Measurements from ENCODE around the gene XG.

The XG gene

DNA sequence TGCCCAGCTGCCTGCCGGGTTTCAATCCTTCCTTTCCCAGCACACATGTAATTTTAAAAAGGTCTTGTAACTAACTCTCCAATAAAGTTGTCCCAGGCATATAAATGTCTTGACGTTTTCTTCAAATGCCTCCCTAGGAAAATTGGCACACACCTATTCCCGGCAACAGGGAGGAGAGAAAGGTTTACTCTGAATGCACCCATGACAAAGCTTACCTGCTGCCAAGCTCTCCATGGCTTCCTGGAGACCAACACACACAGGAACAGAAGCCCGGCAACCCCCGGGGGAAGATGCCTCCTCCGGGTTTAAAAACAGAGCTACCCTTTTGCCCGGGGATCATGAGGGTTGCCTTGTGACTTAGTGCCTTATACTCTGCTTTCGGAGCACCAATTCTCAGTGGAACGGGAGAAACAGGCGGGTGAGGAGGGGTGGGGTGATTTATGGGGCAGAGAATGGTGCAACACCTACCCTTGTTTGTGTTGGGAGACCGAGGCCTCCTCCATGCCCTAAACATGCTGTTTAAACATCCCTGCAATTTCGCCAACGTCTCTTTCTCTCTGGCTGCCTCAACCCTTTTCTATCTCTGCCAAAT is 72.1 kb downstream of the XG start:
- no peak for DNase-seq

- no peak for DNase-seq
Observed at GRCh38 chrX:2824886-2825285, 73.0 kb downstream of the XG start.

GRCh38 chrX:2828344-2828958 is 76.6 kb downstream of the XG start, which contains the start of gene GYG2:
Gene GYG2 (plus strand): TSS chrX:2828930. CDS start chrX:2830189, 1,259 bp downstream.
- peak; percentile 31 for DNase-seq

DNA sequence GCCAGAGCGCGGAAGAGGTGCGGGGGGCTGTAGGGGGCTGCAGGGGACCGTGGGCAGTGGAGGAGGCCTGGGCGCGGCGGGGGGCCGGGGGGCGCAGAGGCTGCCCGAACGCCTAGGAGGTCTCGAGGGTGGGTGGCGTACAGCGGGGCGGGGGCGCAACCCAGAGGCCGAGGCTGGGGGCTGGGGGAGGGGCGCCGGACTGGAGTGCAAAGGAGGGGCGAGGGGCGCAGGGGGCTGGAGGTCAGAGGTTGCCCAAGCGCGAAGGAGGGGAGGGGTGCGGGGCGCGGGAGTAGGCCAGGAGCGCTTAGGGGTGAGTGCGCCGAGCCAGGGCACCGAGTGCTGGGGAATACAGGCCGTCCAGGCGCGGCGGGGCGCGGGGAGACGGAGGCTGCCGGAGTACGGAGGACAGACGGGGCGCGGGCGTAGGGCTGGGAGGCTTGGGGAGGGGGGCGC is 77.1 kb downstream of the XG start:
- DNase-seq = no peak

DNA sequence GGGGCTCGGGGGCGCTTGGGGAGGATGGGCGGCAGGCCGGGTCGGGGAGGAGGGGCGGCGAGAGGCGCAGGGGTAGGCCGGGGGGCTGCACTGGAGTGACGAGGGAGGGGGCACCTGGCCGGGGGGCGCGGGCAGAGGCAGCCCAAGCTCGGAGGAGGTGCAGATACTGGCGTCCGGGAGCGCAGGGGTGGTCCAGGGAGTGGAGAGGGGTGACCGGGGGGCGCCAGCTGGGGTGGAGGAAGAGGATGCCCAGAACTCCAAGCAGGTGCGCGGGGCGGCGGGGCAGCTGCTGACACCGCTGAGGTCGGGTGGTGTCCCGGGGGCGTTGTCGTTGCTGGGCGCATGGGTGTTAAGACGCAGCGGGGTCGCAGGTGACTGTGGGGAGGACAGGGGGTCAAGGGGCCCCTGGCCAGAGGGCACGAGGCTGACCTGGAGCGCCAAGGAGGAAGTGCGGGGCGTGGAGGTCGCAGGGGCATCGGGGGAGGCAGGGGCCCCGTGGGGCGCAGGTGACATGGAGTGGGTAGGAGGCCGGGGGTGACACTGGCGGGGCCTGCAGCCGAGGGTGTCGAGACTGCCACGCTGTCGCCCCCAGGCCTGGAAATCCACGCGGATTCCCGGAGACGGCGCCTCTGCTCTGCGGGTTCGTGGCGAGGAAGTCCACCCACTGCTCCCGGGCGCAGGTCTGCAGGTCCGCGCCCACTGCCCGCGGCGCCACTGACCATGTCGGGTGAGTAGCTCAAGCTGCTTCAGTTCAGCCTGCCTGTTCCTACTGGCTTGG is 77.8 kb downstream of the XG start:
- DNase-seq = no peak

GRCh38 chrX:2831471-2832228 is 79.8 kb downstream of the XG start:
- no peak for DNase-seq

DNA sequence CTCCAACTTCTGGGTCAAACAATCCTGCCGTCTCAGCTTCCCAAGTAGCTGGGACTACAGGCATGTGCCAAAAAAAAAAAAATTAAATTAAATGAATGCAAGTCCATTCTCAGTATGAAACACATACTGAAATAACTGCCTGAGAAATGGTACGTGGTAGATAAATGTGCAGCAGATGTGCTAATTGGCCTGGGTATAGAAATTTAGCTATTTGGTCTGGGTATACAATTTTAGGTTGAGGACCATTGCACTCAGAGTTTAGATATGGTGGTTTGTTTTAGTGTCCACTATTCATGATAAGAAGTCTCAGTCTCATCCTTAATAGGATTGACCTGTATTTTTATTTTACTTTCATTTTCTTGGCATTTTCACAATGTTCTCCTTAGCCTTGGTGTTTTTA is 86.1 kb downstream of the XG start:
- no peak for DNase-seq

GRCh38 chrX:2840961-2841360 is 89.1 kb downstream of the XG start:
- no peak for DNase-seq

GRCh38 chrX:2841537-2841936 is 89.7 kb downstream of the XG start:
- DNase-seq = no peak

DNA sequence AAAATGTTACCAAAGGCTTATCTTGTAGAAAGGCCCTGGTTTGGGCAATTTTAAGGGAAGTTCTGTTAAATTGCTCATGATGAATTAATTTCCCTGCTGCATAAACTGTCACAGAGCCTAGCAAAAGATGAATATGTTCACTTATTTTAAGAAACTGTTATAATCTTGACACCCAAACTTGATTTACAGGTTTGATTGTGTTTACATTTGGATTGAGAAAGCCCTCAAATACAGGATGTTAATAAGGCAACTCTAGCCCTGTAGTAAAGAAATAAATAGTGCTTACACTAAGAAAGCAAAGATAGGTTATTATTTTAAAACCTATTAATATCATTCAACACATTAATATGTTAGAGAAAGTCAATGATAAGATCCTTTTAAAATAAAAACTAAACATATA is 95.2 kb downstream of the XG start:
- DNase-seq = no peak

DNA sequence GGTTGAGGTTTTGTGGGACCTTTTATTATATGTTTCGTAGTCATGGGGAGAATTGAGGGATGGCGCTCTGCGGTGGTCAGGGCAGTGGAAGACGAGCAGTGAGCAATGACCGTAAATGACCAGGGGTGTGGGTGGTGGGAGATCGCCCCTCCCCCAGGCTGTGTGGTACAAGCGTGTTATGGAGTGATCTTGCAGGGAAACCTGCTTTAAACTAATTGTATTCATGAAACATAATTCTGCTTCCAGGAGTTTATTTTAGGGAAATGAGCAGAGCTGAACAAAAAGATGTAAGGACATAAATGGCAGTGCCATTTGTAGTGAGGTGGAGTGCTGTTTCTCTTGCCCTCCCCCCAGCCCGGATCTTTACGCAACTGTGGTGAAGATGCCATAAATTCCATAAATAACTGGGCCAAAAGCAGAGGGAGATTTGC is 97.0 kb downstream of the XG start:
- no peak for DNase-seq

- no peak for DNase-seq
Observed at GRCh38 chrX:2854918-2855317, 103.1 kb downstream of the XG start.

- no peak for DNase-seq
Observed at GRCh38 chrX:2855761-2856160, 103.9 kb downstream of the XG start.

- DNase-seq = no peak
Observed at GRCh38 chrX:2857566-2857965, 105.7 kb downstream of the XG start.

DNA sequence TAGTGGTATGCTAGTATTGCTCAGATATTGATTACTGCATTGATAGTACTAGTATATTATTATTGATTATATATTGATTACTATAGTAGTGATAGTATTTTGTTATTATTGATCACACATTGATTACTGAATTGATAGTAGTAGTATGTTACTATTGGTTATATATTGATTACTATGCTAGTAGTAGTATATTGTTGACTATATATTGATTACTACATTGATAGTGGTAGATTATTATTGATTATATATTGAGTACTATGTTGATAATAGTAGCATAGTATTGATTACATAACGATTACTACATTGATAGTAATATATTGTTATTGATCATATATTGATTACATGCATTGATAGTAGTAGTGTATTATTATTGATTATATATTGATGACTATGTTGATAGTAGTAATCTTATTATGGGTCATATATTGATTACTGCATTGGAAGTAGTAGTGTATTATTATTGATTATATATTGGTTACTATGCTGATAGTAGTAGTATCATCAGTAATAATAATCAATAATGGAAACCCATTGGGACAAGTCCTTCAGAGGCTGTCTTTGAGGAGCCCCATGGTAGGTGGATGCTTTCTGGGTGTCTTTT is 107.5 kb downstream of the XG start:
- no peak for DNase-seq

DNA sequence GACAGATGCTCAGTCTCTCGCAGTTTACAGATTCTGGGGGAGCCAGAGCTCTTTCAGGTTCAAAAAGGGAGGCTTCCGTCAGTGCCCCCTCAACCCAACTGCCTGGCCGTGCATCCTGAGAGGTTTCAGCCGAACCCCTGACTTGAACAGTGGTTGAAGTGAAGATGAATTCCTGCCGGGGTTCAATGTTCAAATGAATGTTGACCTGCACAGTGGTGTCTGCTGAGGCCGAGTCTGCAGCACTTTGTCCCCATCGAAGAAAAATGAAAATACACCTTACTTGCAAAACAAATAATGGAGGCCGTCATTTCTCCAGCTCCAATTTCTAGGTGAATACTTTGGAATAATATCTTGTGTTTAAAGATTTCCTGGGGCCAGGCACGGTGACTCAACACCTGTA is 110.6 kb downstream of the XG start:
- DNase-seq = no peak

DNA sequence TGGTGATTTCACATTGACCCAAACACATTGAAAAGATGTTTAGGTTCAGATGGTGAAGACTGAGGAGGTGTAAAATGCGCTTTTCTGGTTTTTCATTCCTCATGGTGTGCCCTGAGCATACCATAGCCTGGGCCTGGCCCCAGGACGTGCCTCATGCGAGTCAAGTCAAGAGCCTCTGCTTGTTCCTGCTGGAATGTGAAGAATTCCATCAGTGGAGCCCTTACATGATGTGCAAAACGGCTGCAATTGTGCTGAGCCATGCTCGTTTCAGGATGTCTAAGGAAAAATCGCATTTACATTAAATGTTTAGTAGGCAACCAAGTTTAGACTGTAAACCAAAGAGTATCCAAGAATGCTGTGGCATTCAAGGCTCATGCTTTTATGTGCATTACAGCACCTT is 111.8 kb downstream of the XG start:
- no peak for DNase-seq
